ENCODE results near the gene PI4KA. TPM values are rescaled to one million over a fixed set of nuclear protein-coding genes. Genes with fewer than 3 reads are reported as not detected.
"Not testable (repeated sequence)": the region's sequence is repeated elsewhere in the genome, so short reads cannot be mapped to it uniquely, and the experiment has no call there.

PI4KA gene
- polyA plus RNA-seq, 3 donors = 56.5 to 58.7 (median 57.4) TPM

GRCh38 chr22:20672082-20672424 lies 186.6 kb downstream of the PI4KA start:
- DNase-seq (ENCODE audit: low read depth in 3 of 3, low spot score in 2 of 3) = no peak

- no peak for DNase-seq (ENCODE audit: low read depth in 3 of 3, low spot score in 2 of 3)
Observed at GRCh38 chr22:20671409-20672081, 187.1 kb downstream of the PI4KA start.

- DNase-seq (ENCODE audit: low read depth in 3 of 3, low spot score in 2 of 3) = not testable (repeated sequence)
Observed at GRCh38 chr22:20670457-20671261, 188.0 kb downstream of the PI4KA start.

GRCh38 chr22:20669884-20670283 lies 188.7 kb downstream of the PI4KA start:
- DNase-seq (ENCODE audit: low read depth in 3 of 3, low spot score in 2 of 3) = not testable (repeated sequence)

- DNase-seq (ENCODE audit: low read depth in 3 of 3, low spot score in 2 of 3) = not testable (repeated sequence)
Observed at GRCh38 chr22:20669471-20669870, 189.1 kb downstream of the PI4KA start.

- DNase-seq (ENCODE audit: low read depth in 3 of 3, low spot score in 2 of 3) = not testable (repeated sequence)
Observed at GRCh38 chr22:20668769-20669168, 189.8 kb downstream of the PI4KA start.

GRCh38 chr22:20668226-20668625 lies 190.4 kb downstream of the PI4KA start:
- not testable (repeated sequence) for DNase-seq (ENCODE audit: low read depth in 3 of 3, low spot score in 2 of 3)

GRCh38 chr22:20667548-20667947 lies 191.1 kb downstream of the PI4KA start:
- DNase-seq (ENCODE audit: low read depth in 3 of 3, low spot score in 2 of 3) = not testable (repeated sequence)

GRCh38 chr22:20666560-20666959 lies 192.1 kb downstream of the PI4KA start:
- DNase-seq (ENCODE audit: low read depth in 3 of 3, low spot score in 2 of 3) = no peak

- DNase-seq (ENCODE audit: low read depth in 3 of 3, low spot score in 2 of 3) = no peak
Observed at GRCh38 chr22:20664594-20664959, 194.0 kb downstream of the PI4KA start.

GRCh38 chr22:20663941-20664593 lies 194.5 kb downstream of the PI4KA start:
- no peak for DNase-seq (ENCODE audit: low read depth in 3 of 3, low spot score in 2 of 3)

GRCh38 chr22:20663137-20663828 lies 195.3 kb downstream of the PI4KA start:
- no peak for DNase-seq (ENCODE audit: low read depth in 3 of 3, low spot score in 2 of 3)

GRCh38 chr22:20662524-20663036 lies 196.0 kb downstream of the PI4KA start:
- DNase-seq (ENCODE audit: low read depth in 3 of 3, low spot score in 2 of 3) = not testable (repeated sequence)

GRCh38 chr22:20661473-20661872 lies 197.1 kb downstream of the PI4KA start:
- DNase-seq (ENCODE audit: low read depth in 3 of 3, low spot score in 2 of 3) = no peak

- DNase-seq (ENCODE audit: low read depth in 3 of 3, low spot score in 2 of 3) = no peak
Observed at GRCh38 chr22:20660441-20661054, 198.1 kb downstream of the PI4KA start.

GRCh38 chr22:20659920-20660319 lies 198.7 kb downstream of the PI4KA start:
- no peak for DNase-seq (ENCODE audit: low read depth in 3 of 3, low spot score in 2 of 3)

- no peak for DNase-seq (ENCODE audit: low read depth in 3 of 3, low spot score in 2 of 3)
Observed at GRCh38 chr22:20659258-20659657, 199.4 kb downstream of the PI4KA start.

- DNase-seq (ENCODE audit: low read depth in 3 of 3, low spot score in 2 of 3) = no peak
Observed at GRCh38 chr22:20658433-20659222, 200.0 kb downstream of the PI4KA start.

- DNase-seq (ENCODE audit: low read depth in 3 of 3, low spot score in 2 of 3) = no peak
Observed at GRCh38 chr22:20657963-20658362, 200.6 kb downstream of the PI4KA start.

Measured in right renal cortex interstitium (tissue), 3 donors.